GM23248 (cell line): Measurements from ENCODE around the gene AUP1.

Experiments used
- EZH2 ChIP-seq: fragments of 200-600 bp; sonication (generic); IDR thresholded peaks from 2 replicates; pipeline ENCODE4 v1.6.1; 2018; ENCODE audit warnings: antibody characterized with exemption, mild to moderate bottlenecking; ENCODE audit not compliant: insufficient read depth, poor library complexity, severe bottlenecking
- EZH2phosphoT487 ChIP-seq: fragments of 200-600 bp; sonication (generic); IDR thresholded peaks from 2 replicates; pipeline ENCODE4 v1.6.1; 2018; ENCODE audit warnings: antibody characterized with exemption, moderate library complexity, mild to moderate bottlenecking, low read depth; ENCODE audit not compliant: insufficient read depth

DNA sequence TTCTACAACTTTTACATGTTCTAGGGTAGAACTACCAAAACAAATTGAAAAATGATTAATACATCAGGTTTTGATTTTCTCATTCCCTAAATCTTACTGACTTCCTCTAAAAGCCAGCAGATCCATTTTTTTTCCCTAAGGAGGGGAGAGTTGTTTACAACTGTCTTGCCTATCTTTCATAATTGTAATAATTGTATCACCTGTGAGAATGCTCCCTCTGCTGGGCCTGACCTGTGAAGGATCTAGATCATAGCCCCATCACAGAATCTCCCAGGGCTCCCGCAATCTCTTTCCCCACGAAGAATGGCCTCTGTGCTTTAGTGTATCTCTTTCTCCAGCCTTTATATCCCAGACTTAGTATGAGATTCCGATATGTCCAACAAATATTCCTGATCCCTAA, 15.1 kb upstream of the AUP1 start:
- TF ChIP-seq EZH2 (no peak), EZH2phosphoT487 (no peak)
